Astrocyte of the cerebellum (primary cell): ENCODE results near the gene AIDA.

Experiments used
- DNase-seq: peaks from one replicate; pipeline ENCODE4 v3.0.0-alpha.2; 2011; ENCODE audit warnings: low read depth
- H3K4me3 ChIP-seq: 2 replicates; pipeline ENCODE4 v1.5.1; 2011; ENCODE audit warnings: mild to moderate bottlenecking, low read depth, low read length, moderate library complexity
- in situ Hi-C: cut with HindIII; loops from 2 replicates; pipeline ENCODE4 v1.10.0; 2017; ENCODE audit warnings: low sequenced_read_pairs
- TF ChIP-seq, protein P1 (sequence below): IDR thresholded peaks from 2 replicates; pipeline ENCODE4 v1.5.1; 2012; ENCODE audit warnings: low read length, low read depth, moderate library complexity, mild to moderate bottlenecking; ENCODE audit errors: missing control alignments

AIDA gene

DNA sequence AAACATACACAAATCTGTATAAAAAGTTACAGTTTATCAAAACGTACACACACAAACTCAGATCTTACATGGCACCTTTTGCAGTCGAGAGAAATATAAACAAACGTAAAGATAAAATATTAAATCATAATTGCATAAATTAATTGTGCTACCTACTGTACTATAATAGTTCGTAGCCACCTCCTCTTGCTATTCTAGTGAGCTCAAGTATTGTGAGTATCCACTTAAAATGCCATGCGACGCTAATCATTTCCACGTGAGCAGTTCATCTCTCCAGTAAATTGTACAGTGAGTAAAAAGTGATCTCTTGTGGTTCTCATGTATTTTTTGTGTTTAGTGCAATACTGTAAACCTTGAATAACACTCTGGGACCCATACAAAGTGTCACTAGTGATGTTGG lies 88.1 kb downstream of the AIDA start:
- no peak for DNase-seq
- TF ChIP-seq, protein P1, sequence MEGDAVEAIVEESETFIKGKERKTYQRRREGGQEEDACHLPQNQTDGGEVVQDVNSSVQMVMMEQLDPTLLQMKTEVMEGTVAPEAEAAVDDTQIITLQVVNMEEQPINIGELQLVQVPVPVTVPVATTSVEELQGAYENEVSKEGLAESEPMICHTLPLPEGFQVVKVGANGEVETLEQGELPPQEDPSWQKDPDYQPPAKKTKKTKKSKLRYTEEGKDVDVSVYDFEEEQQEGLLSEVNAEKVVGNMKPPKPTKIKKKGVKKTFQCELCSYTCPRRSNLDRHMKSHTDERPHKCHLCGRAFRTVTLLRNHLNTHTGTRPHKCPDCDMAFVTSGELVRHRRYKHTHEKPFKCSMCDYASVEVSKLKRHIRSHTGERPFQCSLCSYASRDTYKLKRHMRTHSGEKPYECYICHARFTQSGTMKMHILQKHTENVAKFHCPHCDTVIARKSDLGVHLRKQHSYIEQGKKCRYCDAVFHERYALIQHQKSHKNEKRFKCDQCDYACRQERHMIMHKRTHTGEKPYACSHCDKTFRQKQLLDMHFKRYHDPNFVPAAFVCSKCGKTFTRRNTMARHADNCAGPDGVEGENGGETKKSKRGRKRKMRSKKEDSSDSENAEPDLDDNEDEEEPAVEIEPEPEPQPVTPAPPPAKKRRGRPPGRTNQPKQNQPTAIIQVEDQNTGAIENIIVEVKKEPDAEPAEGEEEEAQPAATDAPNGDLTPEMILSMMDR = no peak
- in situ Hi-C loops = no loop called here
- no peak overlapping the region for H3K4me3 ChIP-seq

DNA sequence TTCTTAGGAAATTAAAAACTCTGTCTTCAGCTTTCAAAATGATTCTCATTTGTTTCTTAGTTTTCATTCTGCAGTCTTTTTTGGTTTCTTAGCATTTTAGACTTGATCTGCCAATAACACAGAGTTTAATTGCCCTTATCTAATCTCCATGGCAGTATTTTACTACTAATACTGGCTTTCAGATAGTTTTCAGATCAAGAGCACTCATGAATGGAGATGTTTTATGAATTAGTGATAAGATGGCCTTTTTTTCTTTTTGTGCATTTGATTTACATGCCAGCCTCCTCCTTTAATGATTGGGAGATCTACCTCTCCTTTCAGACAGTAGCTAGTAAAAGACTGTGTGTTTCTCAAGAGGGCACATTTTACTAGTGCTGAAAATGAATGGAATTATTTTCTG lies 88.8 kb downstream of the AIDA start:
- no peak overlapping the region for H3K4me3 ChIP-seq
- DNase-seq = no peak
- TF ChIP-seq, protein P1 = no peak
- in situ Hi-C loops = no loop called here

DNA sequence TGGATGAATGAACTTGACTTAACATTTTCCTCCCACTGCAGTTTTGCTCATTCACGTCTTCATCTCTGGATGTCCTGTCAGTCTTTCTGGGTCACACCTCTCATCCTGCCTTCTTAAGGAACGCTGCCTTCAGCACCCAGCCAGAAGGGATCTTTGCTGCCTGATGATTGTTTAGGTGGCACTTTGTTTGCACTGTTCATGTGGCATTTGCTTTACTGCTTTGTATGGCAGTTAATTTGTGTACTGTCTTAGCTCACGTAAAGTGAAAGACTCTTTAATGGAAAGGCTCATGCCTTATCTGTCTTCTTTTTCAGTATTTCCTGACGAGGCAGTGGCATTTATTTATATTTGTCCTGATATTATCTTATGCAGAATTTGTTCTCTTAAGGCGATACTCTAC lies 89.5 kb downstream of the AIDA start:
- in situ Hi-C loops = no loop called here
- no peak for DNase-seq
- TF ChIP-seq, protein P1 = no peak

DNA sequence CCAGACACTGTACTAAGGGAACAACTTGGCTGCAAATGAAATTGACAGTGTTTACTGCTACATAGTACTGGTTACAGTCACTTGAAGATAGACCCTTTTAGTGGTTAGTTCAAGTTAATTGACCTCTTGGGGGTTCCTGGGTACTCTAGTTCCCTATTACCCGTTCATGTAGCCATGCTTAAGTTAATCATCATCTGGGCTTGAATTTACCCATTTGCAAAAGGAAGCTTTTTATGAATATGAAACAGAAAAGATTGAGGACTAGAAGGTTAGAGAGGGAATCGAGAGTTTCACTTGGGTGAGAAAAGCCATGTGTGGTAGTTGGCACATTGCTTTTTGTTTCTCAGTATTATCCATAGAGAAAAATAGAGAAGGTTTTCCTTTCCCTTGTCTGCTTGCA lies 91.7 kb downstream of the AIDA start:
- in situ Hi-C loops = no loop called here
- H3K4me3 ChIP-seq = no peak overlapping the region
- no peak for DNase-seq
- TF ChIP-seq, protein P1 = no peak

More for the DNA sequence above, 89.5 kb downstream of the AIDA start:
- no peak overlapping the region for H3K4me3 ChIP-seq

DNA sequence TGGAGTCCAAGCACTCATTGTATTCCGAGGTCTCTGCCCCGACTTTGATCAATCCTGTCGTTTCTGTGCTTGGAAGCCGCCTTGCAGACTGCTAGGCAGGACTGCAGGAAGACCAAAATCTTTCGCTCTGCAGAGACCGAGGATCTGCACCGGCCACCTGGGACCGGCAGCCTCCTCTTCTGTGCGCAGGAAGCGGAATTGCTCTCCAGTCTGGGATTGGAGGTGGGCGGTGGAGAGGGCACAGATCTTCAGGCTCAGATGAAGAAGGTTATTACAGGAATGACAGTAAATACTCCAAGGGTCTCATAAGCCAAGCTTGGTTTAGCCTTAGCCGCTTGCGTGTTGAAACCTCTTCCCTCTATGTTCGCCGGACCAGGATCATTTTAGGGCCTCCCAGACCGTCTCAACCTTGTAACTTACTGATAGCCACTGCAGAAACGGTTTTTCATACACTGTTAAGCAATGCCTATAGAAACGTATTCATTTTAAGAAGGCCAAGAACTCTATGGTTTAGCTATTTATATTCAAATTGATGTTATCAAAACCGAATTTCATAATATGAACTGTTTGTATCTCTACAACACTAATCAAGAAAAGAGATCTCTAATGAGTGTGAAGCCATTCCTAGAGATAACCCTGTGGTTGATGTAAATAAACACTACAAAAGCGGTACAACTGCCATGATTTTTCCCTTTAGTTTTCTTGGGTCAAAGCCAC lies 93.3 kb downstream of the AIDA start:
- DNase-seq = no peak
- in situ Hi-C loops = no loop called here
- TF ChIP-seq, protein P1 = no peak

More for the DNA sequence above, 93.3 kb downstream of the AIDA start:
- H3K4me3 ChIP-seq = peak overlapping the region; percentile 59
